Measurements from ENCODE around the gene TTC5.

DNA sequence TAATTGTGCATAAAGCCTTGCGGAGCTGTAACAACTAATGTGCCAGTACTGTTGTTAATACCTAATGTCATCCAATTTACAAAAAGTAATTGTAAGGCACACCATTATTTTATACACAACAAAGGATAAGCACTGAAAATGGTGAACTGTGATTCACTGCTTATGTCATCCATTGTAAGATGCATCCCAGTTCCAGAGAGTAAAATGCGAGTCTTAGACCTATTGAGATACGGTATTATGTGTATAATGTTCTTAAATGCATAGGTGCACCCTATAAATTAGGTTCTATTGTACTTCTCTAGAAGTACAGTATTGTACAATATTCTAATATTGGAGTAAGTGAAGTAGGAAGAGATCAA lies 38.1 kb upstream of the TTC5 start:
- no peak for TF ChIP-seq POLR2A (IDR thresholded peaks at IDR 0.05)
- TF ChIP-seq, protein P1, sequence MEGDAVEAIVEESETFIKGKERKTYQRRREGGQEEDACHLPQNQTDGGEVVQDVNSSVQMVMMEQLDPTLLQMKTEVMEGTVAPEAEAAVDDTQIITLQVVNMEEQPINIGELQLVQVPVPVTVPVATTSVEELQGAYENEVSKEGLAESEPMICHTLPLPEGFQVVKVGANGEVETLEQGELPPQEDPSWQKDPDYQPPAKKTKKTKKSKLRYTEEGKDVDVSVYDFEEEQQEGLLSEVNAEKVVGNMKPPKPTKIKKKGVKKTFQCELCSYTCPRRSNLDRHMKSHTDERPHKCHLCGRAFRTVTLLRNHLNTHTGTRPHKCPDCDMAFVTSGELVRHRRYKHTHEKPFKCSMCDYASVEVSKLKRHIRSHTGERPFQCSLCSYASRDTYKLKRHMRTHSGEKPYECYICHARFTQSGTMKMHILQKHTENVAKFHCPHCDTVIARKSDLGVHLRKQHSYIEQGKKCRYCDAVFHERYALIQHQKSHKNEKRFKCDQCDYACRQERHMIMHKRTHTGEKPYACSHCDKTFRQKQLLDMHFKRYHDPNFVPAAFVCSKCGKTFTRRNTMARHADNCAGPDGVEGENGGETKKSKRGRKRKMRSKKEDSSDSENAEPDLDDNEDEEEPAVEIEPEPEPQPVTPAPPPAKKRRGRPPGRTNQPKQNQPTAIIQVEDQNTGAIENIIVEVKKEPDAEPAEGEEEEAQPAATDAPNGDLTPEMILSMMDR (IDR thresholded peaks at IDR 0.05) = no peak
